Measurements from ENCODE around the gene FBXW8.

GRCh38 chr12:116862167-116862566 lies 48.6 kb upstream of the FBXW8 start:
- TF ChIP-seq CTCF (IDR thresholded peaks at IDR 0.05) (no peak), EZH2 (IDR thresholded peaks at IDR 0.05; ENCODE audit: borderline replicate concordance, insufficient read depth, low read depth, low read length, poor library complexity, severe bottlenecking) (no peak)
